Upper lobe of right lung (tissue), 1 donor: Measurements from ENCODE around the gene GNMT. TPM values are rescaled to one million over a fixed set of nuclear protein-coding genes. Genes with fewer than 3 reads are reported as not detected.
"Not testable (repeated sequence)": the region's sequence is repeated elsewhere in the genome, so short reads cannot be mapped to it uniquely, and the experiment has no call there.

ENCODE experiments used
- ATAC-seq: fragments of 200-7000 bp; cut with Tn5 transposase; one replicate; pipeline ENCODE4 v1.9.1; 2020; ENCODE audit warnings: mild to moderate bottlenecking, moderate library complexity
- DNase-seq: peaks from one replicate; pipeline ENCODE4 v3.0.0-alpha.2; 2020
- H3K27ac ChIP-seq: fragments of 200-600 bp; one replicate; pipeline ENCODE4 v1.8.0; 2022
- H3K27me3 ChIP-seq: fragments of 200-600 bp; one replicate; pipeline ENCODE4 v1.8.0; 2022; ENCODE audit warnings: mild to moderate bottlenecking
- H3K36me3 ChIP-seq: fragments of 200-600 bp; one replicate; pipeline ENCODE4 v1.8.0; 2022
- H3K4me1 ChIP-seq: fragments of 200-600 bp; one replicate; pipeline ENCODE4 v1.8.0; 2022
- H3K4me3 ChIP-seq: fragments of 200-600 bp; one replicate; pipeline ENCODE4 v1.8.0; 2022; ENCODE audit warnings: mild to moderate bottlenecking
- H3K9me3 ChIP-seq: fragments of 200-600 bp; one replicate; pipeline ENCODE4 v1.8.0; 2022
- intact Hi-C: fragments of 100-400 bp; cut with DNase I; formaldehyde crosslinking; loops from one replicate; pipeline ENCODE4 v1.11.0; 2022
- total RNA-seq: library from RNA; stranded (reverse); fragmentation: NEBNext Ultra II Directional; extraction: Animal tissue kit (Norgen Biotek cat#: 25700); gene quantifications from one replicate; pipeline ENCODE4 v1.2.1, GENCODE V29; 2021
- TF ChIP-seq, protein P1 (sequence below): fragments of 200-600 bp; IDR thresholded peaks from one replicate; pipeline ENCODE4 v1.8.0; 2022; ENCODE audit warnings: antibody characterized with exemption
- donor health status: DM: no; HTN: yes; CAD: no; lungs with severe emphysema.

Gene GNMT
- total RNA-seq, 1 donor from 2014 or later = 1.4 TPM

DNA sequence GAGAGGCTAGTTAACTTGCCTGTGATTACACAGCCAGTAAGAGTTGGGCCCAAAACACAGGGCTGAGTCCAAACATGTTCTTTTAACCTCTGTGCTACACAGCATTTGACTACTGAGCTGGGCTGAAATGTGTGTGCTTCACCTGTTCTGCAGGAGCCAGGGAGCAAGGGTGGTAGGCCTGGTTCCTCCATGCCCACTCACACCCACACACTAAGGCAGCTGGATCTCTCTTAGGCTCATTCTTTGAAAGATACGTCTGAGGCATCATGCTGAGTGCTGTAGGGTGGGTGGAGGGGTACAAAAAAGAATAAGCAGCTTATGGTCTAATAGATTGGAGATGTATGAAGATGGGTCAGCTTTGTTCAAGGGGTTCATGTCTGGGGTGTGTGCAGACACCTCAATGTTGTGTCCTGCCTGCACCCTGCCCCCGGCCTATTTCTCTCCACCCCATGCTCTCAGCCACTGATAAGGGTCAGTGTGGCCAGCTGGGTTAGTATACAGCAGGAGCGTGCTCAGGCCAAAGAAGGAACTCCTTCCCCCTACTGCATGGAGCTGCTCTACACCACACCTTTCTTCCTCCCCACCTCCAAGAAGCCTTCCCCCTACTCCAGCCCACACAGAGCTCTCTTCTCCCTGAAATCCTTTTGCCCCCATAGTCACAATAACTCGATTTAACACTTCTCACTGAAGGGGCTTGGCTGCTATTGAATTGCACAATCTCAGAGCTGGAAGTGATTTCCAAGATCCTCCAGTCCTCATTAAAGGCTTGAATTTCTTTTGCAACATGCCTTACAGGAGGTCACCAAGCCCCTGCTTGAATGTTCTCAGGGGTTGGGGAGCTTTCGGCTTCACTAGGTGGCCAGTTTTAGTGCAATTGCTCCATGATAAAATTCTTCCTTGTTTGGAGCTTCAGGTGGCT, 27.2 kb downstream of the GNMT start:
- DNase-seq (no peak), ATAC-seq (no peak)
- Histone ChIP-seq H3K36me3 (peaks cover 27% of the 10 kb centered on the region), H3K9me3 (no peaks in the 10 kb centered on the region), H3K4me1 (peaks cover 38% of the 10 kb centered on the region), H3K27ac (no peak overlapping the region), H3K27me3 (no peaks in the 10 kb centered on the region), H3K4me3 (no peak overlapping the region)
- intact Hi-C loops = no loop called here
- TF ChIP-seq, protein P1, sequence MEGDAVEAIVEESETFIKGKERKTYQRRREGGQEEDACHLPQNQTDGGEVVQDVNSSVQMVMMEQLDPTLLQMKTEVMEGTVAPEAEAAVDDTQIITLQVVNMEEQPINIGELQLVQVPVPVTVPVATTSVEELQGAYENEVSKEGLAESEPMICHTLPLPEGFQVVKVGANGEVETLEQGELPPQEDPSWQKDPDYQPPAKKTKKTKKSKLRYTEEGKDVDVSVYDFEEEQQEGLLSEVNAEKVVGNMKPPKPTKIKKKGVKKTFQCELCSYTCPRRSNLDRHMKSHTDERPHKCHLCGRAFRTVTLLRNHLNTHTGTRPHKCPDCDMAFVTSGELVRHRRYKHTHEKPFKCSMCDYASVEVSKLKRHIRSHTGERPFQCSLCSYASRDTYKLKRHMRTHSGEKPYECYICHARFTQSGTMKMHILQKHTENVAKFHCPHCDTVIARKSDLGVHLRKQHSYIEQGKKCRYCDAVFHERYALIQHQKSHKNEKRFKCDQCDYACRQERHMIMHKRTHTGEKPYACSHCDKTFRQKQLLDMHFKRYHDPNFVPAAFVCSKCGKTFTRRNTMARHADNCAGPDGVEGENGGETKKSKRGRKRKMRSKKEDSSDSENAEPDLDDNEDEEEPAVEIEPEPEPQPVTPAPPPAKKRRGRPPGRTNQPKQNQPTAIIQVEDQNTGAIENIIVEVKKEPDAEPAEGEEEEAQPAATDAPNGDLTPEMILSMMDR = no peak

DNA sequence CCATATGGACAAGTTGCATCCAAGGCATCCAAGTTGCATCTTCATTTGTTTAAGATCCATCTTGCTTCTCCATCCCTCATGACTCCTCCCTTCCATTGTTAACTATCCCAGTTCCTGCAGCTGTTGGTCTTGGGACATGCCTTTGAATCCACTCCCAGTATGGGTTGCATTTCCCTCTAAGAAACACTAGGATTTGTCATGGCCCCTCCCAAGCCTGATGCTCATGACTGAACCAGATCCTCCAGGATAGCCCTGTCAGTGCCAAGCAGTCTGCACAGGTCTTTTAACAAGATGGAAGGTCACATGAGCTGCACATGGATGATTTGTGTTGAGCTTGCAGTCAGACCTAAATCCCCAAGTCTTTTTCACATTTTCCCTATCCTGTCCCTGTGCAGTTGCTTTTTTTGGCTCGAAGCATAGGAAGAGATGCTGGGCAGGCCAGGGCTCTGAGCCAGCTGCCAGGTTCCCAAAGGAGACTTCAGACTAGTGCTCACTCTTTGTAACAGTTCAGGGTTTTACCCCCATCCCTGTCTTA, 28.0 kb downstream of the GNMT start:
- Histone ChIP-seq H3K27ac (no peak overlapping the region), H3K4me1 (peaks cover 38% of the 10 kb centered on the region), H3K9me3 (no peaks in the 10 kb centered on the region), H3K27me3 (no peaks in the 10 kb centered on the region), H3K36me3 (peaks cover 27% of the 10 kb centered on the region), H3K4me3 (no peak overlapping the region)
- intact Hi-C loops = no loop called here
- DNase-seq (no peak), ATAC-seq (no peak)
- TF ChIP-seq, protein P1 = no peak

DNA sequence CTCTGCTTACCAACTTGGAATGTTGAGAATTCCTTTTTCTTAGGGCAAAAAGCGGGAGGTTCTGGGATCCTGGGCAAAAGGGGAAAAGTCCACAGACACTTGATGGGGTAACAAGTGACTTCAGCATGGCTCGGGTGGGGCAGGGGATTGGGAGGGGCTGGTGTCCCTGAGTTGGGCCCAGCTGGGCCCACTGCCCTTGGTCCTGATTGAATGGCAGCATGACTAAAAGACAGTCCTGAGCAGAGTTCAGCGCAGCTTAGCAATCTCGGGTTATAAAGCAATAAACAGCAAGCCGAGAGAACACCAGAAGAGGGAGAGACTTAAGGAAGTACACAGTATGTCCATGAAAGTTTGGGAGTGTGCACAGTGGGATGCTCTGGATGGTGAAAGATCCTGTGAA, 29.4 kb downstream of the GNMT start:
- Histone ChIP-seq H3K4me1 (peaks cover 38% of the 10 kb centered on the region), H3K27ac (no peak overlapping the region), H3K27me3 (no peaks in the 10 kb centered on the region), H3K36me3 (peaks cover 27% of the 10 kb centered on the region), H3K9me3 (no peaks in the 10 kb centered on the region), H3K4me3 (no peak overlapping the region)
- ATAC-seq = no peak
- no peak for DNase-seq
- intact Hi-C loops = no loop called here
- TF ChIP-seq, protein P1 = no peak

DNA sequence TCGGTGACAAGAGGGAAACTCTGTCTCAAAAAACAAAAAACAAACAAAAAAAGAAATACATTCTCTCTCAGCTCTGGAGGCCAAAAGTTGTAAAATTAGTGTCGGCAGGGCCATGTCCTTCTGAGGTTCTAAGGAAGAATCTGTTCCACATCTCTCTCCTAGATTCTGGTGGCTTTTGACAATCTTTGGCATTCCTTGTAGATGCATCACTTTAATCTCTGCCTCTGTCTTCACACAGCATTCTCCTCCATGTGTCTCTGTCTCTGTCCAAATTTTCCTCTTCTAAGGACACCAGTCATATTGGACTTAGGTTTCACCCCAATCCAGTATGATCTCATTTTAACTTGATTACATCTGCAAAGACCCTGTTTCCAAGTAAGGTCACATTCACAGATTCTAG, 32.9 kb downstream of the GNMT start:
- Histone ChIP-seq H3K4me1 (peaks cover 4% of the 10 kb centered on the region), H3K27ac (no peak overlapping the region), H3K9me3 (no peaks in the 10 kb centered on the region), H3K4me3 (no peak overlapping the region), H3K36me3 (peaks cover 27% of the 10 kb centered on the region), H3K27me3 (no peaks in the 10 kb centered on the region)
- ATAC-seq (no peak), DNase-seq (no peak)
- TF ChIP-seq, protein P1 = no peak
- intact Hi-C loops = no loop called here

DNA sequence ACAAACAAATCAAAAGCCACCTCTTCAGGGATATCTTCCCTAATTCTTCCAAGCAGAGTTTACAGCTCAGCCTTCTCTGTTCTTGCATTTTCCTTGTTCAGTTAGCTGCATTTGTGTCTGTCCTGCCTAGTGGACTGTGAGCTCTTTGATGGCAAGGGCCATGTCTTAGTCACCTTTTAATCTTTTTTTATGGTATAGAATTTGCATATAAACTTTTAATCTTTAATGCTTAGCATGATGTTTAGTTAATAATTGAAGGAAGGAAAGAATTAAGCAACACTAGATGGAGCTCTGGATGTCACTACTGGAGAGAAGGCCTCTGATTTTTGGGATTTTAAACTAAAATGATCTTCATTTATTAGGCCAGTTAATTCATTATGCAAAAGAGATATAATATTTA, 36.0 kb downstream of the GNMT start:
- DNase-seq = no peak
- Histone ChIP-seq H3K4me1 (no peaks in the 10 kb centered on the region), H3K9me3 (no peaks in the 10 kb centered on the region), H3K36me3 (peaks cover 5% of the 10 kb centered on the region), H3K27me3 (no peaks in the 10 kb centered on the region), H3K27ac (no peak overlapping the region), H3K4me3 (no peak overlapping the region)
- intact Hi-C loops = no loop called here
- no peak for ATAC-seq
- TF ChIP-seq, protein P1 = no peak

DNA sequence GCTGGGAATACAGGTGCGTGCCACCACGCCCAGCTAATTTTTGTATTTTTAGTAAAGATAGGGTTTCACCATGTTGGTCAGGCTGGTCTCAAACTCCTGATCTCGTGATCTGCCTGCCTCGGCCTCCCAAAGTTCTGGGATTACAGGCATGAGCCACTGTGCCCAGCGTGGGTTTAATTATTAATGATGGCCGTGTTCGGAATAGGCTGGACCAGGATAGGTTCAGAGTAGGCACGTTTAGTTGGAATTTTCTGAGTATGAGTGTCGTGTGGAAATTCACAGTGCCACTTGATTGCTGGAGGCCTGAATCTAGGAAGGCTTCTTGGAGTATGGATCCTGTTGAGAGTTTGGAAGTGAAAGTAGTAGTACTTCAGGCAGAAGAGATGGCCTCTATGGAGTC, 37.7 kb downstream of the GNMT start:
- H3K27me3 ChIP-seq, H3K4me3 ChIP-seq, intact Hi-C loops, H3K27ac ChIP-seq, H3K36me3 ChIP-seq, ATAC-seq, DNase-seq, H3K4me1 ChIP-seq, H3K9me3 ChIP-seq: not testable (repeated sequence)
